K562 (cell line): ENCODE data around the gene TRERF1. TPM values are rescaled to one million over a fixed set of nuclear protein-coding genes. Genes with fewer than 3 reads are reported as not detected.
A peak's percentile ranks its signal among the peaks of the same experiment; 100 is the strongest.
"Not testable (repeated sequence)": the region's sequence is repeated elsewhere in the genome, so short reads cannot be mapped to it uniquely, and the experiment has no call there.

Experiments used
- ATAC-seq: fragments of 200-7000 bp; cut with Tn5 transposase; 3 replicates; pipeline ENCODE4 v1.9.1; 2020; ENCODE audit warnings: moderate library complexity
- BruUV-seq: library from RNA; stranded (reverse); fragments of 400-500 nt; replicated peaks from 2 replicates; lab custom pipeline; 2021; lab: Mats Ljungman, UMichigan
- CTCF ChIA-PET: fragments of 300-600 bp; formaldehyde crosslinking; extraction: SDS; loops from one replicate; lab custom pipeline; 2021; ENCODE audit warnings: low intra/inter-chr PET ratio; lab: Yijun Ruan, JAX
- POLR2A ChIA-PET: fragments of 300-600, 350-650 bp; sonication (Branson Sonifier 250); formaldehyde crosslinking; extraction: SDS; loops from one replicate; lab custom pipeline; 2021; ENCODE audit warnings: antibody characterized with exemption, inconsistent platforms; lab: Yijun Ruan, JAX
- DNase-seq, 4 experiments: peaks; one replicate each; pipeline versions ENCODE4 v3.0.0 to v3.0.0-alpha.2; 2011 to 2018; ENCODE audit warnings: low spot score in 3 of 4, mixed read lengths in 3 of 4; ENCODE audit errors: extremely low read depth in 1 of 4
- FAIRE-seq: peaks from 2 replicates; lab custom pipeline; 2011; peaks lifted over from hg19 to GRCh38; lab: Jason Lieb, UNC
- H2AFZ ChIP-seq: 2 replicates; pipeline ENCODE4 v1.6.0; 2011; ENCODE audit warnings: low read depth, low read length, control low read depth, inconsistent platforms
- H3K27ac ChIP-seq: fragments of 200-600 bp; 3 replicates; pipeline ENCODE4 v1.8.0; 2011; ENCODE audit warnings: low read depth, mild to moderate bottlenecking, control low read depth, inconsistent platforms, low read length, moderate library complexity, mixed read lengths; ENCODE audit errors: extremely low read depth
- H3K27me3 ChIP-seq, 2 experiments: fragments of 300-600 bp in 1 of 2; 2 replicates in 1 of 2; 3 replicates in 1 of 2; pipeline versions ENCODE4 v1.6.0 to v1.8.0; 2011; ENCODE audit warnings: inconsistent platforms in 2 of 2, low read length in 2 of 2, mild to moderate bottlenecking in 1 of 2, mixed read lengths in 1 of 2, moderate library complexity in 1 of 2; ENCODE audit not compliant: control insufficient read depth in 2 of 2, insufficient read depth in 2 of 2
- H3K36me3 ChIP-seq: fragments of 300-600 bp; 3 replicates; pipeline ENCODE4 v1.8.0; 2011; ENCODE audit warnings: mild to moderate bottlenecking, low read length, inconsistent platforms; ENCODE audit not compliant: control insufficient read depth, insufficient read depth
- H3K4me1 ChIP-seq, 2 experiments: fragments of 200-600 bp in 1 of 2; replicated peaks in 1 of 2; 2 replicates in 1 of 2; 3 replicates in 1 of 2; pipeline versions ENCODE4 v1.5.1 to v1.8.0; 2011; ENCODE audit warnings: inconsistent platforms in 2 of 2, low read length in 2 of 2, mild to moderate bottlenecking in 1 of 2, mixed read lengths in 1 of 2, moderate library complexity in 1 of 2; ENCODE audit not compliant: control insufficient read depth in 2 of 2, insufficient read depth in 2 of 2
- H3K4me2 ChIP-seq: 2 replicates; pipeline ENCODE4 v1.6.1; 2011; ENCODE audit warnings: low read length, control low read depth, inconsistent platforms, mixed read lengths; ENCODE audit not compliant: insufficient read depth
- H3K4me3 ChIP-seq: fragments of 200-600 bp; sonication (generic), shearing (Covaris generic); 2 replicates; pipeline ENCODE4 v1.5.1; 2016; ENCODE audit warnings: control low read depth, inconsistent platforms
- H3K79me2 ChIP-seq: fragments of 200-600 bp; 3 replicates; pipeline ENCODE4 v1.8.0; 2011; ENCODE audit warnings: low read length, inconsistent platforms; ENCODE audit not compliant: control insufficient read depth, insufficient read depth
- H3K9ac ChIP-seq, 2 experiments: 2 replicates each; pipeline versions ENCODE4 v1.6.0 to v1.6.1; 2011; ENCODE audit warnings: low read depth in 2 of 2, low read length in 2 of 2, control low read depth in 1 of 2, inconsistent platforms in 1 of 2, mild to moderate bottlenecking in 1 of 2, mixed read lengths in 1 of 2; ENCODE audit not compliant: insufficient read depth in 1 of 2
- H3K9me1 ChIP-seq: one replicate; pipeline ENCODE4 v1.6.0; 2011; ENCODE audit warnings: inconsistent platforms, mild to moderate bottlenecking, low read length, moderate library complexity; ENCODE audit not compliant: control insufficient read depth, insufficient read depth
- H3K9me3 ChIP-seq: replicated peaks from 2 replicates; pipeline ENCODE4 v1.5.1; 2011; ENCODE audit warnings: low read depth, low read length, inconsistent platforms; ENCODE audit not compliant: control insufficient read depth, insufficient read depth
- H4K20me1 ChIP-seq: replicated peaks from 2 replicates; pipeline ENCODE4 v1.6.1; 2011; ENCODE audit warnings: low read length, inconsistent platforms, mixed read lengths; ENCODE audit not compliant: control insufficient read depth, insufficient read depth
- ATF7 ChIP-seq: fragments of 450-650 bp; IDR thresholded peaks from 2 replicates; pipeline ENCODE4 v1.7.1; 2014; ENCODE audit warnings: mild to moderate bottlenecking, moderate library complexity
- BCOR ChIP-seq: fragments of 450-650 bp; IDR thresholded peaks from 2 replicates; pipeline ENCODE4 v1.6.1; 2016
- CXXC5 ChIP-seq: fragments of 250-450 bp; sonication (Bioruptor Pico); IDR thresholded peaks from 2 replicates; pipeline ENCODE4 v1.8.0; 2022; ENCODE audit warnings: inconsistent platforms, mild to moderate bottlenecking, moderate library complexity
- DPF2 ChIP-seq: fragments of 450-650 bp; IDR thresholded peaks from 2 replicates; pipeline ENCODE4 v1.6.1; 2016
- EP400 ChIP-seq: fragments of 450-650 bp; IDR thresholded peaks from 2 replicates; pipeline ENCODE4 v1.6.1; 2017; ENCODE audit warnings: antibody characterized with exemption, mild to moderate bottlenecking, moderate library complexity
- GABPB1 ChIP-seq: sonication (generic); formaldehyde crosslinking; IDR thresholded peaks from 2 replicates; pipeline ENCODE4 v1.8.0; 2022; ENCODE audit warnings: mild to moderate bottlenecking, missing genetic modification reagents
- HDAC2 ChIP-seq: fragments of 450-650 bp; IDR thresholded peaks from 2 replicates; pipeline ENCODE4 v1.6.1; 2016; ENCODE audit warnings: mild to moderate bottlenecking
- NFRKB ChIP-seq: fragments of 450-650 bp; IDR thresholded peaks from 2 replicates; pipeline ENCODE4 v1.6.1; 2016; ENCODE audit warnings: low read depth
- RBBP5 ChIP-seq: fragments of 200-600 bp; sonication (generic); IDR thresholded peaks from 2 replicates; pipeline ENCODE4 v1.6.1; 2012; ENCODE audit warnings: borderline replicate concordance, mild to moderate bottlenecking, low read length, control low read depth, inconsistent platforms; ENCODE audit not compliant: insufficient read depth, poor library complexity, severe bottlenecking
- ZNF583 ChIP-seq: fragments of 250-450 bp; sonication (Bioruptor Pico); IDR thresholded peaks from 2 replicates; pipeline ENCODE4 v1.4.0; 2020
- WGBS: fragments of 100-300 bp; shearing (Covaris generic); methylation state at CpG from one replicate; pipeline ENCODE4 v1.1.6; 2016; ENCODE audit warnings: low coverage, mixed read lengths; ENCODE audit not compliant: insufficient coverage; ENCODE audit errors: missing lambda C conversion rate; 5-methylcytosine and 5-hydroxymethylcytosine counted together
- in situ Hi-C: fragments of 300-500 bp; cut with MboI; formaldehyde crosslinking; loops from 4 replicates; pipeline ENCODE4 v1.15.0; 2018; ENCODE audit warnings: inconsistent platforms, mixed read lengths
- intact Hi-C: fragments of 100-400 bp; cut with micrococcal nuclease; formaldehyde crosslinking; loops from 2 replicates; pipeline ENCODE4 v1.14.2; 2022
- polyA plus RNA-seq, 8 experiments: library from polyadenylated mRNA; depleted of rRNA in 4 of 8; stranded (reverse) in 5 of 8; unstranded in 3 of 8; fragments of >200 nt; fragmentation: Nextera tagmentation in 2 of 8; fragmentation: Illumina TruSeq in 1 of 8; extraction: Ambion mirVana in 2 of 8; extraction: Trizol in 1 of 8; gene quantifications; 2 replicates each; pipeline versions ENCODE4 v1.2.1 to v1.2.3, GENCODE V29; 2011 to 2014; ENCODE audit warnings: inconsistent platforms in 1 of 8, missing spikeins in 1 of 8
- total RNA-seq, 7 experiments: library from RNA; depleted of rRNA in 6 of 7; stranded (reverse); fragments of >200 nt in 6 of 7; fragmentation: Illumina TruSeq in 2 of 7; extraction: Trizol in 2 of 7; gene quantifications; 2 replicates each; pipeline versions ENCODE4 v1.2.1 to v1.2.3, GENCODE V29; 2011 to 2021; ENCODE audit warnings: low replicate concordance in 1 of 7
- TF ChIP-seq, protein P1 (sequence below), 2 experiments: fragments of 450-650 bp; IDR thresholded peaks; 2 replicates each; pipeline ENCODE4 v1.6.1; 2016
- TF ChIP-seq, protein P2 (sequence below): IDR thresholded peaks from 3 replicates; pipeline ENCODE4 v1.6.1; 2011; ENCODE audit warnings: borderline replicate concordance, mild to moderate bottlenecking, moderate library complexity; ENCODE audit not compliant: insufficient read length; ENCODE audit errors: extremely low read depth
- TF ChIP-seq, protein P3 (sequence below): fragments of 450-650 bp; IDR thresholded peaks from 2 replicates; pipeline ENCODE4 v1.6.1; 2016; ENCODE audit warnings: borderline replicate concordance
- TF ChIP-seq, protein P4 (sequence below): fragments of 250-450 bp; sonication (Bioruptor Pico); IDR thresholded peaks from 2 replicates; pipeline ENCODE4 v1.8.0; 2022; ENCODE audit warnings: inconsistent platforms

Gene TRERF1
- total and polyA plus RNA-seq, 9 of the 15 experiments (the other 6 are each of a cell fraction or from before 2014, with no cell fraction given): 0.04 to 0.20 (median 0.07) TPM; not detected in 3

DNA sequence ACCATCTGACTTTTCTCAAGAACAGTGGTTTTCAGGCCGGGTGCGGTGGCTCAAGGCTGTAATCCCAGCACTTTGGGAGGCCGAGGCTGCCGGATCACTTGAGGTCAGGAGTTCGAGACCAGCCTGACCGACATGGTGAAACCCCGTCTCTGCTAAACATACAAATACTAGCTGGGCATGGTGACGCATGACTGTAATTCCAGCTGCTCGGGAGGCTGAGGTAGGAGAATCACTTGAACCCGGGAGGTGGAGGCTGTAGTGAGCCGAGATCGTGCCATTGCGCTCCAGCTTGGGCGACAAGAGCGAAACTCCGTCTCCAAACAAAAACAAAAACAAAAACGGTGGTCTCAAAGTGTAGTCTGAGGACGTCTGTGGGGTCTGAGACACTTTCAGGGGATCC, 235.2 kb downstream of the TRERF1 start:
- Histone ChIP-seq H3K4me3 (peak overlapping the region; percentile 77), H3K36me3 (peaks cover 38% of the 10 kb centered on the region), H3K9ac (peak overlapping the region; percentile 85 to 98), H3K4me2 (peak overlapping the region; percentile 92), H3K79me2 (peaks cover 46% of the 10 kb centered on the region), H3K4me1 (peaks cover 6 to 14% of the 10 kb centered on the region in 2 experiments; a peak in 4 of 5 replicates), H3K27ac (peak overlapping the region; percentile 92)
- intact Hi-C loops: loop anchor here (5.0 to 10.0 kb wide), 3 partner anchors 112 to 434 kb away; partner anchors contain the start of gene PRICKLE4
- not testable (repeated sequence) for H3K9me1 ChIP-seq, ATAC-seq, H3K9me3 ChIP-seq, BruUV-seq, H2AFZ ChIP-seq, H4K20me1 ChIP-seq, H3K27me3 ChIP-seq, DNase-seq, FAIRE-seq
- in situ Hi-C loops: loop anchor here (5.0 kb wide), 1 partner anchor 139 kb away; no protein-coding TSS in a partner anchor
- WGBS: 15% methylated on average over 18 of the region's 18 CpGs
- CTCF ChIA-PET: interaction anchor here (0.6 to 3.1 kb wide), 3 partner anchors 49 to 534 kb away, joined by 3 to 47 read pairs (median 5); no protein-coding TSS in a partner anchor
- POLR2A ChIA-PET: interaction anchor here (0.6 to 2.6 kb wide), 6 partner anchors 10 to 350 kb away, joined by 3 to 13 read pairs (median 4); no protein-coding TSS in a partner anchor
- TF ChIP-seq BCOR (peak; percentile 79), HDAC2 (peak; percentile 55; the same call in 1 of the 2 replicates), ATF7 (peak; percentile 18; the same call in 1 of the 2 replicates), RBBP5 (peak; percentile 21), NFRKB (0 out of 2 replicates have a peak, but pooled peaks have one; percentile 25), CXXC5 (CRISPR knock-in tag) (peak; percentile 16; the same call in 1 of the 2 replicates), EP400 (peak; percentile 9; the same call in 1 of the 2 replicates), DPF2 (peak; percentile 31), ZNF583 (CRISPR knock-in tag) (0 out of 2 replicates have a peak, but pooled peaks have one; percentile 39), GABPB1 (CRISPR knock-in tag) (peak; percentile 55; the same call in 1 of the 2 replicates)
- TF ChIP-seq, protein P1, sequence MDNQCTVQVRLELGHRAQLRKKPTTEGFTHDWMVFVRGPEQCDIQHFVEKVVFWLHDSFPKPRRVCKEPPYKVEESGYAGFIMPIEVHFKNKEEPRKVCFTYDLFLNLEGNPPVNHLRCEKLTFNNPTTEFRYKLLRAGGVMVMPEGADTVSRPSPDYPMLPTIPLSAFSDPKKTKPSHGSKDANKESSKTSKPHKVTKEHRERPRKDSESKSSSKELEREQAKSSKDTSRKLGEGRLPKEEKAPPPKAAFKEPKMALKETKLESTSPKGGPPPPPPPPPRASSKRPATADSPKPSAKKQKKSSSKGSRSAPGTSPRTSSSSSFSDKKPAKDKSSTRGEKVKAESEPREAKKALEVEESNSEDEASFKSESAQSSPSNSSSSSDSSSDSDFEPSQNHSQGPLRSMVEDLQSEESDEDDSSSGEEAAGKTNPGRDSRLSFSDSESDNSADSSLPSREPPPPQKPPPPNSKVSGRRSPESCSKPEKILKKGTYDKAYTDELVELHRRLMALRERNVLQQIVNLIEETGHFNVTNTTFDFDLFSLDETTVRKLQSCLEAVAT (IDR thresholded peaks at IDR 0.05): peak; percentile 69 to 77; a peak in 2 of 4 replicates
- TF ChIP-seq, protein P2, sequence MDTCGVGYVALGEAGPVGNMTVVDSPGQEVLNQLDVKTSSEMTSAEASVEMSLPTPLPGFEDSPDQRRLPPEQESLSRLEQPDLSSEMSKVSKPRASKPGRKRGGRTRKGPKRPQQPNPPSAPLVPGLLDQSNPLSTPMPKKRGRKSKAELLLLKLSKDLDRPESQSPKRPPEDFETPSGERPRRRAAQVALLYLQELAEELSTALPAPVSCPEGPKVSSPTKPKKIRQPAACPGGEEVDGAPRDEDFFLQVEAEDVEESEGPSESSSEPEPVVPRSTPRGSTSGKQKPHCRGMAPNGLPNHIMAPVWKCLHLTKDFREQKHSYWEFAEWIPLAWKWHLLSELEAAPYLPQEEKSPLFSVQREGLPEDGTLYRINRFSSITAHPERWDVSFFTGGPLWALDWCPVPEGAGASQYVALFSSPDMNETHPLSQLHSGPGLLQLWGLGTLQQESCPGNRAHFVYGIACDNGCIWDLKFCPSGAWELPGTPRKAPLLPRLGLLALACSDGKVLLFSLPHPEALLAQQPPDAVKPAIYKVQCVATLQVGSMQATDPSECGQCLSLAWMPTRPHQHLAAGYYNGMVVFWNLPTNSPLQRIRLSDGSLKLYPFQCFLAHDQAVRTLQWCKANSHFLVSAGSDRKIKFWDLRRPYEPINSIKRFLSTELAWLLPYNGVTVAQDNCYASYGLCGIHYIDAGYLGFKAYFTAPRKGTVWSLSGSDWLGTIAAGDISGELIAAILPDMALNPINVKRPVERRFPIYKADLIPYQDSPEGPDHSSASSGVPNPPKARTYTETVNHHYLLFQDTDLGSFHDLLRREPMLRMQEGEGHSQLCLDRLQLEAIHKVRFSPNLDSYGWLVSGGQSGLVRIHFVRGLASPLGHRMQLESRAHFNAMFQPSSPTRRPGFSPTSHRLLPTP: peak; percentile 14
- TF ChIP-seq, protein P3, sequence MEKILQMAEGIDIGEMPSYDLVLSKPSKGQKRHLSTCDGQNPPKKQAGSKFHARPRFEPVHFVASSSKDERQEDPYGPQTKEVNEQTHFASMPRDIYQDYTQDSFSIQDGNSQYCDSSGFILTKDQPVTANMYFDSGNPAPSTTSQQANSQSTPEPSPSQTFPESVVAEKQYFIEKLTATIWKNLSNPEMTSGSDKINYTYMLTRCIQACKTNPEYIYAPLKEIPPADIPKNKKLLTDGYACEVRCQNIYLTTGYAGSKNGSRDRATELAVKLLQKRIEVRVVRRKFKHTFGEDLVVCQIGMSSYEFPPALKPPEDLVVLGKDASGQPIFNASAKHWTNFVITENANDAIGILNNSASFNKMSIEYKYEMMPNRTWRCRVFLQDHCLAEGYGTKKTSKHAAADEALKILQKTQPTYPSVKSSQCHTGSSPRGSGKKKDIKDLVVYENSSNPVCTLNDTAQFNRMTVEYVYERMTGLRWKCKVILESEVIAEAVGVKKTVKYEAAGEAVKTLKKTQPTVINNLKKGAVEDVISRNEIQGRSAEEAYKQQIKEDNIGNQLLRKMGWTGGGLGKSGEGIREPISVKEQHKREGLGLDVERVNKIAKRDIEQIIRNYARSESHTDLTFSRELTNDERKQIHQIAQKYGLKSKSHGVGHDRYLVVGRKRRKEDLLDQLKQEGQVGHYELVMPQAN: peak; percentile 43; the same call in 1 of the 2 replicates
- TF ChIP-seq, protein P4, sequence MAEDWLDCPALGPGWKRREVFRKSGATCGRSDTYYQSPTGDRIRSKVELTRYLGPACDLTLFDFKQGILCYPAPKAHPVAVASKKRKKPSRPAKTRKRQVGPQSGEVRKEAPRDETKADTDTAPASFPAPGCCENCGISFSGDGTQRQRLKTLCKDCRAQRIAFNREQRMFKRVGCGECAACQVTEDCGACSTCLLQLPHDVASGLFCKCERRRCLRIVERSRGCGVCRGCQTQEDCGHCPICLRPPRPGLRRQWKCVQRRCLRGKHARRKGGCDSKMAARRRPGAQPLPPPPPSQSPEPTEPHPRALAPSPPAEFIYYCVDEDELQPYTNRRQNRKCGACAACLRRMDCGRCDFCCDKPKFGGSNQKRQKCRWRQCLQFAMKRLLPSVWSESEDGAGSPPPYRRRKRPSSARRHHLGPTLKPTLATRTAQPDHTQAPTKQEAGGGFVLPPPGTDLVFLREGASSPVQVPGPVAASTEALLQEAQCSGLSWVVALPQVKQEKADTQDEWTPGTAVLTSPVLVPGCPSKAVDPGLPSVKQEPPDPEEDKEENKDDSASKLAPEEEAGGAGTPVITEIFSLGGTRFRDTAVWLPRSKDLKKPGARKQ (CRISPR knock-in tag): 0 out of 2 replicates have a peak, but pooled peaks have one; percentile 57
